ELF-1 (cell line): ENCODE data around the gene HOXB6.

Experiments
- DNase-seq: peaks from one replicate; pipeline ENCODE4 v3.0.0-alpha.2; 2016; ENCODE audit warnings: low read depth, low spot score

The HOXB6 gene

DNA sequence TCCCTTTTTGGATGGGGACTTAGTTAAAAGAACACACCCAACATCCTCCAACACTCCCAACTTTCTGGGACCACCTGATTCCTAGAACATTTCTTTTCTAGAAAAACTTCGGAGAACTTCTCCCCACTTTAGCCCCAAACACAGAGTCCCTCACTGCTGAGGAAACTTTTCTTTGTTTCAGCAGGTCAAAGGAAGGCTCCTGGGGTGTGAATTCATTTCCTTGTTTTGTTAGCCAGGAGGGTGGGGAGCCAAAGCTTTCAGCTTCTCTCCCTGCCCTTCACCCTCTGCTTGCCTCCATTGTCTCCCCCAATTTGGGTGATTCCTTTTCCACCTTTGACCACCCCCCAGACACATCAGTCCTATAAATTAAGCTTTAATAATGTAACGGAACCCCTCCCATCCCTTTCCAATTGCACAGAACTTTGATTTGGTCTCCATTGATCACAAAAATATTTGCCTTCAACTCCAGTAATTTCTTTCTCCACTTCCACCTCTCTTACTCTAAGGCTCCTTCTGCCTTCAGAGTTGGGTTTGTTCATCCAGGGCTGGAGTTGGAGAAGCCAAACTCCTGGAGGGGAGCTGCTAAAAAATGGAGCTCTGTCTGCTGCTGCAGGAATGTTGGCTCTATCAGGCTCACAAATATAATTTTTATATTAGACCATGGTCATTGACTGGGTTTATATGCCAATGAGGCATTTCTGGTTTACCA, 37.0 kb downstream of the HOXB6 start:
- no peak for DNase-seq

DNA sequence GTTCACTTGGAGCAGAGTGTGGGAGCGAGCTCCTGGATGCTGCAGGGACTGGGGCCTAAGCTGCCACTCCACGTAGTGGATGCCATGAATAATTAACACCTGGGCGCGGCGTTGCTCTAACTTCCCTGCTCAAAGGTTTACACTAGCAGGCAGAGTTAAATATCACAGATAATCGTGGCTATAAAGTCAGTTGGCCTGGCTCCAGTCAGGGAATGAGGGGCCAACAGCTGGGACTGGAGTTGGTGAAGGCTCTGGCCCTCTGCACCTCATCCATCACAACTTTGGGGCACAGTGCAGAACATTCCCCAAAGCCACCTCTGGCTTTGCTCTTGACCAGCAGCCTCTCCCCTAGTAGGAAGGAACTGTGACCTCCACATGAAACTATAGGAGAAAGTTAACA, 37.6 kb downstream of the HOXB6 start:
- DNase-seq, result no peak

DNA sequence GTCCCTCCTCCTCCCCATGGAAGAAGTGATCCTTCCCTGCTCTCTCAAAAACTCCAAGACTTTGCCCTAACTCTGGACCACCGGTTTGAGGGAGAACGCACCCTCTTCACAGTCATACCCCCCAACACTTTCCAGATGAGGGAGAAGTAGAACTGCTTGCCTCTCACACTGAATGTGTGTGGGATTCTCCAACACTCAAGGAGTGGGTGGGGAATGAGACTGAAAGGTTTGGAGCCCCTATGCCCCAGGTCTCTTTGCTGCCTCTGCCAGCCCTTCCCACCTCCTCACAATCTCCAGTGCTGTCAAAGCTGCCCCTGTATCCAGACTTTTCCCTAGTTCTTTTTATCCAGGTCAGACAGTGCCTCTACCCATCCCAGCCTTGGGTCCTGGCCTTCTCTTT, 38.1 kb downstream of the HOXB6 start:
- DNase-seq, result no peak

DNA sequence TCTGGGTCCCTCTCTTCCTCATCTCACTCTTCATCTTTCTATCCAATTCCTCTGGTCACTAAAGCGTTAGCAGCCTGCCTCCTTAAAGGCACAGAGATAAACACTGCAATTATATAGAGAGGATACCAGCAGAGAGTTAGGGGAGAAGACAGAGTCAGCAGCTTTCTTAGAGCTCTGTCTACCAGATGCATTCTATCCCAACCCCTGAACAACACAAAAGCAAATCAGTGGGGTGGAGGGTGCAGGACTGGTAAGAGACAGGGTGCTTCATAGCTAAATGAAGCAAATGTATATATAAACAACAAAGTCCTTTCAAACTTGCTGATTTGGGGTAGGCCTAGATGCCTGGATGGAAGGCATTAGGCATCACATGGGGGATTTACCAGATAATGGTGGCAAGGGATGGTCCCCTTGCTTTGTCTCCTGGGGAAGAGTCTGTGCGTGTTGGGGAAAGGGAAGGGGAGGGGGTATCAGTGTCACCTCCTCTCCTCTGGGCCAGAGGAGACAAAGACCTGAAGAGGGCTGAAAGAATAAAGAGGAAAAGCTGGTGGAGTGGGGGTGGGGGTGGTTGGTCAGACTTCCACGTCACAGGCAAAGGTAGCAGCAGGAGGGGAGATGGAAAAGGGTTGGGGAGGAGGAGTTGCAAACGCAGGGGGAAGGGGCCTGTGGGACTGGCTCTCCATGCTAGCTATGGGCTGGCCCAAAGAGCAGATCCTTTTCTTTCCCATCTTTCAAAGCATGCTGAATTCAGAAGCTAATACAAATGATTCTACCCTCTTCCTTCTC, 38.7 kb downstream of the HOXB6 start:
- no peak for DNase-seq

DNA sequence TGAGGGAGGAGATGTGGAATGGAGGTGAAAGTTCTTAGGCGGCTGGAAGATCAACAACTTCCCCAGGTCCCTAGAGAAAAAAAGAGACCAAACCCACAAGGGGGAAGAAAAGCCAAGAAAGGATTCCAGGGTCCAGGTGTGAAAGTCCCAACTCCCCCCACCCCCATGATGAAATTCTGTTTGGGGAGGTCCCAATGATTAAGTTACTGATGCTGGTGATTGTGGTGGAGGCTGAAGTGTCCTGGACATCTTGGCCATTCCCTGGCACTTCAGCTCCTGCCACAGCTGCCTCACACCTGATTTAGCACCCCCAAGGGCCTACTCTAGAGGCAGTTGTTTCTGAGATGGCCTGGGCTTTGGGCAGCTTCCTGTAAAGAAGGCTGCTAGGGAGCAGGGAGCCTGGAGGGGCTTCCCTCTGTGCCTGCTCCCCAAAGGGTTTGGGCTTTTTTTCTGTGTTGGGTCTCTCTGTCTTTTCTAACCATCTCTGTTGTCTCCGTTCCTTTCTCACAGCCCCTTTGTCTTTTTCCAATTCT, 39.7 kb downstream of the HOXB6 start:
- DNase-seq, result no peak

DNA sequence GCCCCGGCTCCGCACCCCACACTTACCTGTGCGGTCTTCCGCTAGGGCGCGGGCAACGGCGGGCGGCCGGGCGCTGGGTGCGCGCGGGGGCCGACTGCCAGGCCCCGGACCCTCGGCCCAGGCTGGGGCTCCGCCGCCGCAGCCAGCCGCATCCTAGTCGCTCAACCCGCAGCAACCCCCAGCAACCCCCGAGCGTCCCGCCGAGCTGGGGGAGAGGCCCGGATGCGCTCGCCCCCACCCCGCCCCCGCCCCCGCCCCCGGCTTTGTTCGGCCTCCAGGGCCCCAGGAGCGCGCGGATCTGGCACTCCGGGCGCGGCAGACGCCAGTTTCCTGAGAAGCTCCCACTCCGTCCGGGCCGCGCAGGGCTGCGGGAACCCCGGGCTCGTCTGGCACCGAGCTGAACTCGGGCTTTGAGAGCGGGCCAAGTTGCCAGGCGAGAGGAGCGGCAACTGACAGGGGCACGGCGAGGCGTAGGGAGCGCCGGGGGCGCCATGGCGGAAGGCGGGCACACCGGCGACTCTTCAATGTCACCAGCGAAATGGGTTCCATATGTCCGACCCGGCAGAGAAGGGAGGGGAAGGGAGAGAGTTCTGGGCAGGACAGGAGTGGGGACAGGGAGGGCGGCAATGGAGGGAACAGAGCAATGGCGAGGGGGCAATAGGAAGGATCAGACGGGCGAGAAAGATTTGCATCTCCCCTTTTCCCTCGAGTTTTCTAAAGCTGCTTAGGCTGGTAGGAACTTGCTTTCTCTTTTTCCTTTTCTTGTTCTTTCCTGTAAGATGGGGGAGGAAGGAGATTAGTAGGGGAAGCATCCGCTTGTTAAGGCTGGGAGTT, 40.4 kb downstream of the HOXB6 start:
- DNase-seq, result no peak

DNA sequence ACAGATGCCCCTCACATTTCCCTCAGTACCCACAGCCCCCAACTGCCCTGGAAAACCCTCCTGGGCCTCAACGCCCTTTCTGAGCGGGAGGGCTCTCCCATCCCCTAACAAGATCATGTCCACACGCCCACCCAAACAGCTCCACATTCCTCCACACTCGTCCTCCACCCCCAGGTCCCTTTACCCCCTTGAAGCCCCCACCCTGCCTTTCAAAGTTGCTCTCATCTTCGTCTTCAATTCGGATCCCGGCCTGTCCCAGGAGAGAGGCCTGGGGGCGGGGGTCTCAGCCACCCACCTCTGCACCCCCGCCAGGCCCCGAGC, 41.0 kb downstream of the HOXB6 start:
- no peak for DNase-seq

DNA sequence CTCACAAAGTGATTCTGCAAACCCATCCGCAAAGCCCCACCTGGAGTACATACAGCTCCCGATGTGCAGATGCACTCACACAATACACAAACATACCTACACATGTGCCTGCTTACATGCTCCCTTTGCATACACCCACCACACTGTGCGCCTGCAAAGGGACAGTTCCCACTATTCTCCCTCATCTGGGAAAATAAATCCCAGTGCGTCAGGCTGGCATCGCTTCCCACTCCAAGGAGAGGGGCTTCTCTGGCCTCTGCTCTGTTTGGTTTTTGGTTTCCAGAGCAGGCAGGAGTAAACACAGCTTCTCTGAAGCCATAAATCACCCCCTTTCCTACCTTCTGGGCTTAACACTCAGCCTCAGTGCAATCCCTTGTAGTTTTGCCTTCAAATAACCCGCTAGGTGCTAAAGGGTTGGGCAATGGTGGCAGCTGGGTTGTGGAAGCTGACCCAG, 41.4 kb downstream of the HOXB6 start:
- no peak for DNase-seq

DNA sequence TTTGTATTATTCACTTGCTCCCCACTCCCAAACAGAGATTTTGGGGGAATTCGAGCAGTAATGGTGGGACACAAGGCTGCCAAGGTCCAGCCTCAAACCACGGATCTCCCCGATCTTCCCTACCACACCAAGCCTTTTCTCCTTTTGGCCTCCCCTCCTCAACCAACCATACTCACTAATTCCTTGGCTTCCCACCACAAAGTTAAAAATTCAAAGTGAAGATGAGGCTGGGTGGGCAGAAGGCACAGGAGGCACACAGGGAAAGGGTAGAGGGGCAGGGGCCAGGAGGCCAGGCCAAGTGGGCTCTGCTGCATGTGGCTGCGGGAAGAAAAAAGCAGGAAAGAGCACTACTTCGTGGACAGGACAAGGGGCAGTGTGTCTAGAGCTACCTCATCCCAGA, 41.9 kb downstream of the HOXB6 start:
- no peak for DNase-seq

DNA sequence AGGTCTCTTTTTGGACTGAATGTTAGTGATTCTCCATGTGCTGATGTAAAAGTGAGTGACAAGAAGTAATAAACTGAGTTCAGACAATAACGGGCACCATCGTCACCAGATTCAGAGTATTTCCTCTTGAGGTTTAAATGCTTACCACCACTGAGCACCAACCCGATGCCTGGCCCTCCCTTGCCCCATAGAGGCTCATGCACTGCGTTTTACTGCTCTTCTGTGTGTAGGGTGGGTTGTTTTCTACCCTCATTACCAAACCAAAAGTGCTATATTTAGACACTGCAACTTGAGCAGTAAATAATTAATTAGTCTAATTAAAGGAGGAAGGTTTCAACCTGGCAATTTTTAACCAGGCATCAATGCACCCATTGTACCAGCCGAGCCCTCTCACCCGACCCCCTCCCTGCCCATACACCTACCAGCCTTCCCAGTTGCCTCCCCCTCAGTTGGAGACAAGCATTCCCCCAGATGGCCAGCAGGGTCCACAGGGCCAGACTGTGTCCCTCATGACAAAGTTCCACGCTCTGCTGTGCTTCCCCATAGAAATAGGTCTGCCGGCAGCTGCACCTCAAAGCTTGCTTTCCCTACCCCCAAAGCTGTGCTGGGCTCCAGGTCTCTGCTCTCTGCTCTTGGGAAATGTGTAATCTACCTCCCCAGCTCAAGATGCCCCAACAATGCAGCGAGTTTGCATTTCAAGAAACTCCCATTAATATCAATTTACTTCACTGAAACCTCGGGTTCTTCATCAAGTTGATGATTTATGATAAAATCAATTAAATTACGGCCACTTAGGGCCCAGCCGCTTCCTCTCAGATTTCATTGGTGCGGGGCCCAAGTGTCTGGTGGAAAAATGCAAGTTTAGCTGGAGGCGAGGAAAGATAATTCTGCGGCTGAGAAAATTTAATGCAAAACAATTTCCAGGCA, 42.6 kb downstream of the HOXB6 start:
- no peak for DNase-seq

DNA sequence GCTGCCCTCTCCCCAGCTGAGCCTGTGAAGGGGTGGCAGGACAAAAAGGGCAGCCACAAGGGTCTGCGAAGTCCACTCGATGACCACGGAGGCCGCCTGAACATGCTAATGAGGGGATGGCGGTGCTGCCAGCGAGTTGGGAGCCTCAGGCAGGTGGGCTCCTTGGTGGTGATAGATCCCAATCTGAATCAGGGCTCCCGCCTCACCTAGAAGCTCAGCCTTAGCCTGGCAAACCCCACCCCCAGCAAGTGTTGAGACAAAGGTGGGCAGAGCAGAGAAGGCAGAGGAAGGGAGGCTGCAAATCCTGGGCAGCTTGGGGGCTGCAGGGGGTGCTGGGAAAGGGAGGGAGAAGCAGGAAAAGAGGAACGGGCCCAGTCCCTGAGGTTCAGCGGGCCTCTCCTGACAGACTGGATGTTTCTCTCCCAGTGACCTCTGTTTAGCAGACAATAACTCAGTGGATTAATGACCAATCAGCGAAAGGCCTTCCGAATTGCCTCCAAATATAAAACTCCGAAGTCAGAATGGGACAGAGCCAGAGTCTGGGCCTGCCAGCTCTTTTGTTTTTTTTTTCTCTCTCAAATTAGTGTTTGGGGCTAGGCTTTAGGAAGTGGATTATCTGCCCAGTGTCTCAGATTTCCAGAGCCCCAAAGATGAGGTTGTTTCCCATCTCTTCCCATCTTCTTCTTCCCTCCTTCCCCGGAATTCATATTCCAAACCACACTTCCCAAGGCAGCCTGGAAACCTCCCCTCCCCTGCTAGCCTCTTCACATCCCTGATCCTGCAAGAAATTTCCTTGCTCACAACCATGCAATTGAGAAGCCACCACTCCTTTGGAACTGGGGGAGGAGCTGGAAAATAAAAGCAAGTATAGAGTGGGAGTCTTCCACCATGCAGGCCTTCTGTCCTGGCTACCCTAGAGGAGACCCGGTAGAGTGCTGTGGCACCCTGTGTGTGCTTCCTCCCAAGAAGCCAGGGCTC, 44.7 kb downstream of the HOXB6 start:
- DNase-seq, result peak; percentile 27

DNA sequence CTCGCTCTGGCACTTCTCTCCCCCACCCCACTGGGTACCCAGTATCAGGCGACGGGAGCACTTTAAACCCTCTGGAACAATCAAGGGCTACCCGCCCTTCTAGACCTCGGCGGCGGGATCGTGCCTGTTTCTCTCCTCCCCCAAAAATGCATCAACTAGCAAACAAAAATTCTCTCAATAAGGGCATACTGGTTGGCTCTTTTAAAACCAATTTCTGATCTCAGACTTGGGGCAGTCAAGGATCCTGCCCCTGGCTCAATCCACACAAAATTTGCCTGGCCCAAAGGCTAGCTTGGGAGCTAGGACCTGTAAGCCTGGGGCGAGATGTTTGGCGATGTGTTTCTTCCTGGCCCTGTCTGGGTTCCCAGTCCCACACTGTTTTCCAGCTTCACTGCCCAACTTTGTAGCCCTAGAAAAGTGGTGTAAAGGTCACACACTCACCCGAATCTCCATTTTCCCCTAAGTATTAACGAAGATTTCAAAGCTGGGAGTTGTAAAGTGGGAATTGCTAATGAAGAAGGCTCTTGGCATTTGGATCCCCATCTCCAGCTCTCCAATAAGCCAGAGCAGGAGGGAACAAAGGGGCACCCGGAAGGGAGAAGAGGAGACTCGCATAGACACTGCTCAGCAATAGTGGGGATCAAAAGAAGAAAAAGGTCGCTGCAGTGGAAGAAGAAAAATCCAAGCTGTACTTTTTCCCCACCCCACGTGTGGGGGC, 45.5 kb downstream of the HOXB6 start:
- peak; percentile 19 for DNase-seq

DNA sequence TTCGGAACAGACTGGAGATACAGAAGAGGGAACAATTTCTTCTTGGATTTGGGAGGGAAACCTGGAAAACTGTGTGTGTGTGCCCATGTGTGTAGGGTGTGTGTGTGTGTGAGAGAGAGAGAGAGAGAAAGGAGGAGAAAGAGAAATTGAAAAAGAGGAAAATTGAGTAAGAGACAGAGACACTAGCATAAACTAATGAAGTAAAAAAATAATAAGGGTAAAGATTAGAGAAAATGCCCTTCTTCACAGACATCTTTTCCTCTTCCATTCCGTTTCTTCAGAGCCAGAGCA, 46.0 kb downstream of the HOXB6 start:
- DNase-seq, result no peak

DNA sequence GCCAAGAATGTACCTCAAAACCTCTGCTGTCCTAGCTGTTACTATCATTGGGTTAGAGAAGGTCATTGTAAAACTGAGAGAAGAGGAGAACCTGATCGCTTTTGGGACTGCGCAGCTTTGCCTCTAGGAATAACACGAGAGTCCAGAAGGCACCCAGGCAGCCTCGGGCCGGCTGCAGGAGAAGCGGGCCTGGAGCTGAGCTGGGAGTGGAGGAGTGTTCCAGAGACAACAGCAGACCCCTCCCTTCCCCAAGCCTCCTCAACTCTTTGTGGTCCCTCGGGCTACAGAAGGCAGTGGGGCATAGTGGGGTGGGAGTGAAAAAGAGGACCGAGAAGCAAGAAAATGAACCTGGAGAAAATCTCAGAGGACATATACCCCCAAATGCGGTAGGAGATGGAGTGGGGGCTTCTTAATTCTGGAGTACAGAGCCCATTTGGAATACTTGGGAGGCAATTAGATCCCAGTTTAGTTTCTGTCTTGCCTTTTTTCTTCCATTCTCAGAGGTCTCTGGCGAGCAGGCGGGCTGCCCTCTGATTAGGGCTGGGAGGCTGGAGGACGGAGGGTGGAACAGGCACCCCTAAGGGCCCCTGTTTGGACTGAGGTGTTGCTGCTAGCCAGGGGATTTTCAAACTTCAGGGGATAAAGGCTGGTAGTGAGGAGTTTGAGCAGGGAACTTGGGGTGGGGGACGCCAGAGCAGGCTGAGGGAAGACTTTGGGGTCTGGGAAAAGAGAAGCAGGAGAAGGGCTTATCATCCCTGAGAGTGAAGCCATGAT, 46.5 kb downstream of the HOXB6 start:
- peak; percentile 62 for DNase-seq

DNA sequence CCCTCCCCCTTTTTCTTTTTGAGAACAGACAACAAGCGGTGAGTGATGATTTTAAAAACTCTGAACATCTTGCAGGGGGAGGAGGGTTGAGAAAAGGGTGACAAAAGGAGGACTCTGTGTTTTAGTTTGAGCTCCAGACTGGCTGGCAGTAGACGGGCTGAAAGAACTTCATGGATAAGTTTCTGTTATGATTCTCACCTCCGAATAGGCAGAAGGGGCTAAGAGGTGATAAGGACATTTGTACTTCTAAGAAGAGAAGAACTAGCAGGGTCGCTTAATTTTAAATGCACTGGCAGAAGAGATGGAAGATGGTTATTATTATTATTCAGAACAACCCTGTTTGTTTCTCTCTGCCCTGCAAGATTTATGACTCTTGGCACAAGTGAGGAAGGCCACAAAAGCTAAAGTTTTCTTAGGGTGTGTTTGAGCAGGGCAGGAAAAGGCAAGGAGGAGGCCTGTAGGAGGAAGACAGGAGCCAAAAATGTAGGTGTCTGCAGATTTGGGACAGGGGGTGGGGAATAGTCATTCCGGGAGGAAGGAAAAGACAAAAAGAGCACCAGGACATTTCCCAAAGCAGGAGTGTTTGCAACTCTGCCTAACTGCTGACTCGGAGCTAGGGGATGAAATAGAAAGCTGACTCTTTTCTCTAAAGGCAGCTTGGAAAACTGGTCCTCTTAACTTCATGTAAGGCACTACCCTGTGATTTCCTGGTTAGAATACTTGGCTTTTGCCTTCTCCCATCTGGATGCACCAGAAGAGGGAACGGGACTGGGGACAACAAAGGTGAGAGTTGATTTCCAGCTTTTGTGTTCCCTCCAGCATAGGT, 48.0 kb downstream of the HOXB6 start:
- DNase-seq, result peak; percentile 18

DNA sequence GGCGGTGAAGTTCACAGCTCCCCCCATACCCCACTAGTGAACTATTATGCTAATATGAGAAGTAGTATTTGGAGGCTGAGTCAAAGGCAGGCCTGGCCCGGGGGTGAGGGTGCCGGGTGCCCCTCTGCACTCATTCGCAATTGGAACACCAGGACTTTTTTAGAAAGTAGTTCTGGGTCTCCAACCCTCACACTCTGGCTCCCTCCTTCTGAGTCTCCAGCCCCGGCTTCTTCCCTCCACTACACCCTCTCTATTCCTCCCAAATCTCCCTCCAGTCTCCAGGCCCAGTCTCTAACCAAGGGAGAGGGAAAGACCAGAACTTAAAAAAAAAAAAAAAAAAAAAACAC, 48.6 kb downstream of the HOXB6 start:
- peak; percentile 27 for DNase-seq

DNA sequence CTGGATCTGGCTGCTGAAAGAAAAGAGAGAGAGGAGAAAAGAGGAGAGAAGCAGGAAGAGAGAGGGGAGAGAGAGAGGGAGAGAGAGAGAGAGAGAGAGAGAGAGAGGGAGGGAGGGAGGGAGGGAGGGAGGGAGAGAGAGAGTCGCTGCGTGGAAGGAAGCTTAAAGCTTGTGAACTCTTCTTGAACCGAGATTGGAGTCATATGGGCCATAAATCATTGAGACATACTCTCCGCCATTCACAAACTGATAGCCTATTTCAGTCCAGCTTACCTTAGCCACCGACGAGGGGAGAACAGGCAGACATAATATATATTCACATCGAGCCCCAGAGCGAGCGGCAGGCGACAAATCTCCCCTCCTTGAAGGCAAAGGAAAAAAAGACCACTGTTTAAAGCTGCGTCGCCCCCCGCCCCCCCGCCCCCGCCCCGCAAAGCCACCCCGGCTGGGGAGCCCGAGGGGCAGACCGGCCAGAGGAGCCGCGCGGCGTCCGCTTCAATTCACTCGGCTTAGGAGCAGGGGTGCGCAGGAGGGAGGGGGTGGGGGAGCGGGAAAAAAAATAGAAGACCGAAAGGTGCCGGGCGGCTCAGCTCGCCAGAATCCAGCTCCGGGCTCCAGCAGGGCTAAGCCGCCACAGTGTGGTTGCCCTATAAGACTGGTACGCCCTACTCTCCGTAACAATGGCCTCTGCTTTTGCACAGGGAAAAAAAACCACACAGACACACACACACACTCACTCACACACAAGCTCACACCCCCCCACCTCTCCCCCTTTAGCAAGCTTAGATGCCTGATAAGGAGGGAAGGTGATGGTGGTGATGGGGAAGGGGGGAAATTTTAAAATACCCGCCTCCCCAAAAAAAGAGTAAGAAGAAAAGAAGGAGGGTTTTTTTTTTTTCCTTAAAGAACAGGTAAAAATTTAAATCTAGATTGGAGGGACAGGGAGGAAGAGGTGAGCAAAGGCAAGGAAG, 49.2 kb downstream of the HOXB6 start:
- peak; percentile 54 for DNase-seq
